BJ (cell line): ENCODE data around the gene TFEB. TPM values are rescaled to one million over a fixed set of nuclear protein-coding genes. Genes with fewer than 3 reads are reported as not detected.

Experiments
- CTCF ChIA-PET: fragments of 350-600 bp; formaldehyde crosslinking; extraction: SDS; loops from one replicate; lab custom pipeline; 2021; ENCODE audit warnings: antibody characterized with exemption, inconsistent platforms; lab: Yijun Ruan, JAX
- POLR2A ChIA-PET: fragments of 300-600 bp; sonication (Branson Sonifier 250); formaldehyde crosslinking; extraction: SDS; loops from one replicate; lab custom pipeline; 2021; ENCODE audit warnings: antibody characterized with exemption; lab: Charles Lee
- DNase-seq: peaks from one replicate; pipeline ENCODE4 v3.0.0-alpha.2; 2011; ENCODE audit warnings: low read depth
- H3K27me3 ChIP-seq: 2 replicates; pipeline ENCODE4 v1.6.0; 2011; ENCODE audit warnings: low read length; ENCODE audit not compliant: control insufficient read depth, insufficient read depth
- H3K36me3 ChIP-seq: 2 replicates; pipeline ENCODE4 v1.5.1; 2011; ENCODE audit warnings: low read length; ENCODE audit not compliant: control insufficient read depth, insufficient read depth
- H3K4me3 ChIP-seq: 2 replicates; pipeline ENCODE4 v1.5.1; 2011; ENCODE audit warnings: low read depth, mild to moderate bottlenecking, control low read depth, low read length
- CTCF ChIP-seq: IDR thresholded peaks from 2 replicates; pipeline ENCODE4 v1.5.1; 2011; ENCODE audit warnings: low read depth, mild to moderate bottlenecking, control low read depth, inconsistent platforms, low read length, moderate library complexity; ENCODE audit not compliant: insufficient read depth
- polyA plus RNA-seq: library from polyadenylated mRNA; depleted of rRNA; stranded (reverse); fragments of >200 nt; gene quantifications from 2 replicates; pipeline ENCODE4 v1.2.3, GENCODE V29; 2011

TFEB gene
- polyA plus RNA-seq, 1 experiment = 21.9 TPM

GRCh38 chr6:41678511-41679084 lies 56.8 kb downstream of the TFEB start:
- Histone ChIP-seq H3K27me3 (peaks cover 4% of the 10 kb centered on the region), H3K36me3 (no peaks in the 10 kb centered on the region), H3K4me3 (no peak overlapping the region)
- DNase-seq = no peak
- TF ChIP-seq CTCF = no peak
- ChIA-PET CTCF (interaction anchor here (1.3 to 5.0 kb wide), 3 partner anchors 84 to 308 kb away, joined by 3 to 113 read pairs (median 6); no protein-coding TSS in a partner anchor), POLR2A (no interaction called here)

- no peak for DNase-seq
- CTCF ChIA-PET = interaction anchor here (0.6 to 5.0 kb wide), 3 partner anchors 306 to 1805 kb away, joined by 3 to 113 read pairs (median 6); no protein-coding TSS in a partner anchor
- POLR2A ChIA-PET = no interaction called here
- peaks cover 4% of the 10 kb centered on the region for H3K27me3 ChIP-seq
- H3K4me3 ChIP-seq = no peak overlapping the region
- TF ChIP-seq CTCF = no peak
- no peaks in the 10 kb centered on the region for H3K36me3 ChIP-seq
Observed at GRCh38 chr6:41677124-41677921, 58.1 kb downstream of the TFEB start.

DNA sequence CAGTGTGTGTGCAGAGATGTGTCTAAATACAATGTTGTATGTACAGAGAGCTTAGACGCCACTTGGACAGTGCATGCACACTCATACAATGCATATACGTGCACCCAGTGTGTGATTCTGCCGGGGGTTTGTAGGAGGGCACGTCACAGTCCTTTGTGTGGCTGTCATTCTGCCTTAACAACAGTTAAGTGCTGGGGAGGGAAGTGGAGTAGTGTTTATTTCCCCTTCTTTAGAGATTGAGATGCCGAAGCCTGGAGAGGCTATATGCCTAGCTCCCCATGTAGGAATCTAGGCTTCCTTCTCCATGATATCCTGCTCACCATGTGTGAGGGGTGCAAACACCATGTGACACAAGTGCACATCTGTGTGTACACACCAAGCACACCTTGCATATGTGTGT lies 59.0 kb downstream of the TFEB start:
- Histone ChIP-seq H3K36me3 (no peaks in the 10 kb centered on the region), H3K4me3 (no peak overlapping the region), H3K27me3 (peaks cover 4% of the 10 kb centered on the region)
- TF ChIP-seq CTCF = no peak
- ChIA-PET POLR2A (no interaction called here), CTCF (interaction anchor here (0.6 to 1.1 kb wide), 2 partner anchors 308 to 1804 kb away, joined by 3 to 6 read pairs; no protein-coding TSS in a partner anchor)
- DNase-seq = no peak

GRCh38 chr6:41675992-41676391 lies 59.4 kb downstream of the TFEB start:
- POLR2A ChIA-PET = no interaction called here
- CTCF ChIA-PET = interaction anchor here (1.5 kb wide), 1 partner anchor 82 kb away, joined by 3 read pairs; no protein-coding TSS in a partner anchor

More at GRCh38 chr6:41675992-41676391, 59.4 kb downstream of the TFEB start:
- no peak for DNase-seq
- no peak for TF ChIP-seq CTCF
- H3K27me3 ChIP-seq = peaks cover 4% of the 10 kb centered on the region
- H3K4me3 ChIP-seq = no peak overlapping the region
- no peaks in the 10 kb centered on the region for H3K36me3 ChIP-seq
